SK-N-SH treated with all-trans-retinoic acid at 6 μM for 48 hours (cell line): ENCODE data around the gene PRDM5.

Experiments
- ZFP3 ChIP-seq: fragments of 250-450 bp; sonication (Bioruptor Pico); IDR thresholded peaks from 2 replicates; pipeline ENCODE4 v1.5.0; 2020; ENCODE audit warnings: mild to moderate bottlenecking, moderate library complexity
- ZFP30 ChIP-seq: fragments of 450-650 bp; formaldehyde crosslinking; IDR thresholded peaks from 2 replicates; pipeline ENCODE4 v1.5.0; 2022; ENCODE audit warnings: mild to moderate bottlenecking, moderate library complexity
- TF ChIP-seq, protein P1 (sequence below): fragments of 250-450 bp; sonication (Bioruptor Pico); IDR thresholded peaks from 2 replicates; pipeline ENCODE4 v1.8.0; 2020; ENCODE audit warnings: mild to moderate bottlenecking, moderate library complexity, borderline replicate concordance

- TF ChIP-seq, protein P1, sequence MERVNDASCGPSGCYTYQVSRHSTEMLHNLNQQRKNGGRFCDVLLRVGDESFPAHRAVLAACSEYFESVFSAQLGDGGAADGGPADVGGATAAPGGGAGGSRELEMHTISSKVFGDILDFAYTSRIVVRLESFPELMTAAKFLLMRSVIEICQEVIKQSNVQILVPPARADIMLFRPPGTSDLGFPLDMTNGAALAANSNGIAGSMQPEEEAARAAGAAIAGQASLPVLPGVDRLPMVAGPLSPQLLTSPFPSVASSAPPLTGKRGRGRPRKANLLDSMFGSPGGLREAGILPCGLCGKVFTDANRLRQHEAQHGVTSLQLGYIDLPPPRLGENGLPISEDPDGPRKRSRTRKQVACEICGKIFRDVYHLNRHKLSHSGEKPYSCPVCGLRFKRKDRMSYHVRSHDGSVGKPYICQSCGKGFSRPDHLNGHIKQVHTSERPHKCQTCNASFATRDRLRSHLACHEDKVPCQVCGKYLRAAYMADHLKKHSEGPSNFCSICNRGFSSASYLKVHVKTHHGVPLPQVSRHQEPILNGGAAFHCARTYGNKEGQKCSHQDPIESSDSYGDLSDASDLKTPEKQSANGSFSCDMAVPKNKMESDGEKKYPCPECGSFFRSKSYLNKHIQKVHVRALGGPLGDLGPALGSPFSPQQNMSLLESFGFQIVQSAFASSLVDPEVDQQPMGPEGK (CRISPR knock-in tag), result no peak
- TF ChIP-seq ZFP30 (CRISPR knock-in tag), result no peak
- TF ChIP-seq ZFP3 (CRISPR knock-in tag), result no peak
Measured at GRCh38 chr4:120839334-120839973, 83.1 kb downstream of the PRDM5 start.
